OCI-LY1 (cell line): ENCODE data around the gene L1CAM.

Experiments used
- H2AFZ ChIP-seq: fragments of 200-600 bp; sonication (generic), shearing (Covaris generic); 2 replicates; pipeline ENCODE4 v1.6.0; 2014; ENCODE audit warnings: antibody characterized with exemption, mild to moderate bottlenecking, low read length
- H3F3A ChIP-seq: fragments of 200-600 bp; sonication (generic), shearing (Covaris generic); 2 replicates; pipeline ENCODE4 v1.6.0; 2014; ENCODE audit warnings: mild to moderate bottlenecking, antibody characterized with exemption, low read length, moderate library complexity; ENCODE audit not compliant: insufficient read depth
- H3K27ac ChIP-seq: fragments of 200-600 bp; sonication (generic); 2 replicates; pipeline ENCODE4 v1.5.1; 2014; ENCODE audit warnings: low read length, mixed run types, mild to moderate bottlenecking, low read depth; ENCODE audit not compliant: poor library complexity, severe bottlenecking
- H3K27me3 ChIP-seq: fragments of 200-600 bp; sonication (generic); 2 replicates; pipeline ENCODE4 v1.6.0; 2014; ENCODE audit warnings: antibody characterized with exemption, mild to moderate bottlenecking, low read length, moderate library complexity; ENCODE audit not compliant: insufficient read depth
- H3K36me3 ChIP-seq: fragments of 200-600 bp; sonication (generic); 2 replicates; pipeline ENCODE4 v1.6.1; 2014; ENCODE audit warnings: mild to moderate bottlenecking, antibody characterized with exemption, low read length, moderate library complexity, mixed read lengths; ENCODE audit not compliant: insufficient read depth
- H3K4me1 ChIP-seq: fragments of 200-600 bp; sonication (generic); 2 replicates; pipeline ENCODE4 v1.5.1; 2014; ENCODE audit warnings: mild to moderate bottlenecking, low read length, moderate library complexity; ENCODE audit not compliant: insufficient read depth, severe bottlenecking
- H3K4me2 ChIP-seq: fragments of 200-600 bp; sonication (generic), shearing (Covaris generic); 2 replicates; pipeline ENCODE4 v1.6.1; 2014; ENCODE audit warnings: low read length
- H3K4me3 ChIP-seq: fragments of 200-600 bp; sonication (generic); 2 replicates; pipeline ENCODE4 v1.5.1; 2014; ENCODE audit warnings: low read length, low read depth, mild to moderate bottlenecking, mixed read lengths; ENCODE audit not compliant: poor library complexity, severe bottlenecking
- H3K79me2 ChIP-seq: fragments of 200-600 bp; shearing (Covaris generic); 2 replicates; pipeline ENCODE4 v1.6.1; 2016; ENCODE audit warnings: mixed run types, low read length, mixed read lengths; ENCODE audit not compliant: insufficient read depth
- H3K9ac ChIP-seq: fragments of 200-600 bp; sonication (generic), shearing (Covaris generic); 2 replicates; pipeline ENCODE4 v1.6.1; 2014; ENCODE audit warnings: mild to moderate bottlenecking, low read length, mixed read lengths
- H3K9me2 ChIP-seq: fragments of 200-600 bp; sonication (generic), shearing (Covaris generic); 2 replicates; pipeline ENCODE4 v1.6.1; 2014; ENCODE audit warnings: low read depth, mild to moderate bottlenecking, low read length, mixed read lengths
- H3K9me3 ChIP-seq: fragments of 200-600 bp; shearing (Covaris generic); 2 replicates; pipeline ENCODE4 v1.6.1; 2014; ENCODE audit warnings: low read length, mixed read lengths
- H4K20me1 ChIP-seq: fragments of 200-600 bp; sonication (generic), shearing (Covaris generic); 2 replicates; pipeline ENCODE4 v1.6.0; 2016; ENCODE audit warnings: mild to moderate bottlenecking, low read length; ENCODE audit not compliant: insufficient read depth
- EZH2 ChIP-seq: fragments of 200-600 bp; sonication (generic), shearing (Covaris generic); IDR thresholded peaks from 2 replicates; pipeline ENCODE4 v1.8.0; 2017; ENCODE audit warnings: borderline replicate concordance, mixed run types, mild to moderate bottlenecking, antibody characterized with exemption, low read length, moderate library complexity, mixed read lengths
- TF ChIP-seq, protein P1 (sequence below): fragments of 200-600 bp; sonication (generic), shearing (Covaris generic); IDR thresholded peaks from 2 replicates; pipeline ENCODE4 v1.5.1; 2017; ENCODE audit warnings: mild to moderate bottlenecking, antibody characterized with exemption, low read length, moderate library complexity, mixed read lengths

L1CAM gene

DNA sequence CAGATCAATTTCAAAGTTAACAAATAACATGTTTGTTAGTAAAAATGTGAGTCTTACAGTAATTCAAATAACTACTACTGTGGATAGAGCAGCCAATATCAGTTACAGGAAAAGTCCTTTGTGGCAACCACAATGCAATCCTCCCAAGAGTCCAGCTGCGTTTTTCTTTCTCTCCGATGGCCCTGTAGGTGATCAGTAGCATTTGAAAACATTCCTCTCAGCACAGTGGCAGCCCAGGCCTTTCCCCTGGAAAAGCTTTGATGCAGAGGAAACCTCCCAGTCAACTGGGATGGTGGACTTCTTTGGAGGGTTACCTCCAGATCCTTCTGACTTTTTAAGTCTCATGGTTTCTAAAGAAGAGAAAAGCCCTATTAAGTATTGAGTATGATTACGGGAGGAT is 37.6 kb downstream of the L1CAM start:
- TF ChIP-seq, protein P1, sequence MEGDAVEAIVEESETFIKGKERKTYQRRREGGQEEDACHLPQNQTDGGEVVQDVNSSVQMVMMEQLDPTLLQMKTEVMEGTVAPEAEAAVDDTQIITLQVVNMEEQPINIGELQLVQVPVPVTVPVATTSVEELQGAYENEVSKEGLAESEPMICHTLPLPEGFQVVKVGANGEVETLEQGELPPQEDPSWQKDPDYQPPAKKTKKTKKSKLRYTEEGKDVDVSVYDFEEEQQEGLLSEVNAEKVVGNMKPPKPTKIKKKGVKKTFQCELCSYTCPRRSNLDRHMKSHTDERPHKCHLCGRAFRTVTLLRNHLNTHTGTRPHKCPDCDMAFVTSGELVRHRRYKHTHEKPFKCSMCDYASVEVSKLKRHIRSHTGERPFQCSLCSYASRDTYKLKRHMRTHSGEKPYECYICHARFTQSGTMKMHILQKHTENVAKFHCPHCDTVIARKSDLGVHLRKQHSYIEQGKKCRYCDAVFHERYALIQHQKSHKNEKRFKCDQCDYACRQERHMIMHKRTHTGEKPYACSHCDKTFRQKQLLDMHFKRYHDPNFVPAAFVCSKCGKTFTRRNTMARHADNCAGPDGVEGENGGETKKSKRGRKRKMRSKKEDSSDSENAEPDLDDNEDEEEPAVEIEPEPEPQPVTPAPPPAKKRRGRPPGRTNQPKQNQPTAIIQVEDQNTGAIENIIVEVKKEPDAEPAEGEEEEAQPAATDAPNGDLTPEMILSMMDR = no peak
- no peak for TF ChIP-seq EZH2
- Histone ChIP-seq H3K4me3 (no peak overlapping the region), H3K27me3 (no peaks in the 10 kb centered on the region), H3K79me2 (no peaks in the 10 kb centered on the region), H3K9ac (no peak overlapping the region), H3K4me2 (no peak overlapping the region), H3K36me3 (no peaks in the 10 kb centered on the region), H3K9me2 (no peaks in the 10 kb centered on the region), H3K4me1 (no peaks in the 10 kb centered on the region), H4K20me1 (no peaks in the 10 kb centered on the region), H3F3A (no peaks in the 10 kb centered on the region), H2AFZ (no peak overlapping the region), H3K27ac (no peak overlapping the region), H3K9me3 (no peaks in the 10 kb centered on the region)

DNA sequence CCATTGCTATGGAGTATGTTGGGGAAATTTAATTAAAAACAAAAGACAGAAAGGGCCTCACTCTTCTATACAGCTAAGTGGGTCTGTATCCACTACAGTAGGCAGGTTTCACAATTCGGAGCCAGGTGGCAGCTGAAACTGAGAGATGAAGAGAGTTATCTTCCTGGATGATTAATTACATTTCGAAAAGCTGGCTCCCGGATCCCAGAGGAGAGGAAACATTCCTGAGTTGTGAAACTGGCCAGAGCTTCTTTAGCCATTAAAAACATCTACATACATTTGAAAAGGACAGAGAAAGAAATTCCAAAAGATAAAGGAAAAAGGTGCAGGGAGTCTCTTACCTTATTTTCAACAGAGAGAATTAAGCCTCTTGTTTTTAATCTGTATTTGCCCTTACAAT is 40.1 kb downstream of the L1CAM start:
- no peaks in the 10 kb centered on the region for H3K79me2 ChIP-seq

DNA sequence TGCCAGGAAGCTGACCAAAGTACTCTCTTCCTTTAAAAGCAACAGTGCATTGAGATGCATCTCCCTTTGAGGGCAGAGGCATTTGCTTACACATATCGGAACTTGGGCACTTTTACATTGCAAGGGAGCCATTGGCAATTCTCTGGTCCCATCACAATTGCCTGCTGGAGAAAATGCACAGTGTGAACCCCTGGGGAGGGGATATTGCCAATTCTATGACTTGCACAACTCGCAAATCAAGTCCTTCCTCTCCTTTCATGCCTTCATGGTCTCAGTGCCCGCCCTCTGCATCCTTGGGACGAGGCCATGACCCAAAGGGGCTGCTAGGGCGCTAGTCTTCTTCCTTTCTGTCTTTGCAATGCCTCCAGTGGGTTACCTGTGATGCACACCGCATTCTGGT is 40.8 kb downstream of the L1CAM start:
- Histone ChIP-seq H3K4me2 (no peak overlapping the region), H3K27ac (no peak overlapping the region), H3K9ac (no peak overlapping the region)

More for the DNA sequence above, 40.1 kb downstream of the L1CAM start:
- Histone ChIP-seq H2AFZ (no peak overlapping the region), H4K20me1 (no peaks in the 10 kb centered on the region), H3F3A (no peaks in the 10 kb centered on the region), H3K9ac (no peak overlapping the region), H3K36me3 (no peaks in the 10 kb centered on the region), H3K4me1 (no peaks in the 10 kb centered on the region), H3K4me2 (no peak overlapping the region), H3K9me3 (no peaks in the 10 kb centered on the region), H3K27me3 (no peaks in the 10 kb centered on the region), H3K9me2 (no peaks in the 10 kb centered on the region), H3K27ac (no peak overlapping the region), H3K4me3 (no peak overlapping the region)
- TF ChIP-seq, protein P1 = no peak
- TF ChIP-seq EZH2 = no peak

More for the DNA sequence above, 40.8 kb downstream of the L1CAM start:
- no peak overlapping the region for H3K4me3 ChIP-seq
- H3K79me2 ChIP-seq = no peaks in the 10 kb centered on the region
- no peaks in the 10 kb centered on the region for H3K36me3 ChIP-seq
- no peaks in the 10 kb centered on the region for H4K20me1 ChIP-seq
- no peak for TF ChIP-seq EZH2
- TF ChIP-seq, protein P1 = no peak
- no peaks in the 10 kb centered on the region for H3F3A ChIP-seq
- H3K27me3 ChIP-seq = no peaks in the 10 kb centered on the region
- H3K9me3 ChIP-seq = no peaks in the 10 kb centered on the region
- no peak overlapping the region for H2AFZ ChIP-seq
- H3K4me1 ChIP-seq = no peaks in the 10 kb centered on the region
- H3K9me2 ChIP-seq = no peaks in the 10 kb centered on the region
